Measurements from ENCODE around the gene KSR1. TPM values are rescaled to one million over a fixed set of nuclear protein-coding genes. Genes with fewer than 3 reads are reported as not detected.
"Not testable (repeated sequence)": the region's sequence is repeated elsewhere in the genome, so short reads cannot be mapped to it uniquely, and the experiment has no call there.

Gene KSR1
- total RNA-seq, 1 donor from 2014 or later = 40.3 TPM

DNA sequence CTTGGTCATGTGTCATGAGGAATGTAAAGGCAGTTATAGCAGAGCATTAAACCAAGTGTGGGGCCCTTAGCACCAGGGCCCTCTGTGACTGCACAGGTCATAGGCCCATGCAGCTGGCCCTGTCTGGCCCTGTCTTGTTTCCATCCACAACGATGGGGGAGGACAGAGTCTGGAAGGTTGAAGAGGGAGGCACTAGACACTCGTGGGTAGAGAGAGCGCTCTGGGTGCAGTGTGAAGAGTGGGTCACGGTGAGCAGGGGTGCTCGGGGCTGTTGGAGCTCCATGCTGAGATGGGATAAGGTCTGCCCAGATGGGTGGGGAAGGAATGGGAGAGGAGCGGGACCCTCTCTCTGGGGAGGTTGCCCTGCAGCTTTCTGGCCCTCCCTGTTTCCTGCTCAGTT lies 12.8 kb upstream of the KSR1 start:
- Histone ChIP-seq H3K9me3 (no peaks in the 10 kb centered on the region), H3K4me3 (no peak overlapping the region), H3K27me3 (no peaks in the 10 kb centered on the region), H3K36me3 (no peaks in the 10 kb centered on the region), H3K4me1 (no peaks in the 10 kb centered on the region), H3K27ac (no peak overlapping the region)
- intact Hi-C loops (cut with DNase I) = no loop called here
- DNase-seq (ENCODE audit: extremely low spot score in 2 of 2) = no peak
- TF ChIP-seq POLR2A (IDR thresholded peaks at IDR 0.05) = no peak

DNA sequence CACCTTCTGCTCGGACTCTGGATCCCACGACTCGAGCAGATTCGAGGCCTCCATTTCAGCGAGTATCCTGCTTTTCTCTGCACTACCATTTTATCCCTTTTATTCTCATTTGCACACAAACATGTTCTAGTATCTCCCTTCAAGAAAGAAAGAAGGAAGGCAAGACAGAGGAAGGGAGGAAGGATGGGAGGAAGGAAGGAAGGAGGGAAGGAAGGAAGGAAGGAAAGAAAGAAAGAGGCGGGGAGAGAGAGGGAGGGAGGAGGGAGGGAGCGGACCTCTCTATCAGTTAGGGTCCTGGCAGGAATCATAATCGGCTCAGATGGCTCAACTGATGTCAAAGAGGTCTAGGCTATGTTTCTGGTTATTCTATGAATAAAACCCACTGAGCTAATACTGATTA lies 10.3 kb upstream of the KSR1 start:
- TF ChIP-seq POLR2AphosphoS5 (IDR thresholded peaks at IDR 0.05; ENCODE audit: insufficient read depth in 1 of 2, low read depth in 1 of 2) (no peak), POLR2A (IDR thresholded peaks at IDR 0.05) (no peak), CTCF (IDR thresholded peaks at IDR 0.05) (no peak)

GRCh38 chr17:27446569-27447301 lies 9.5 kb upstream of the KSR1 start:
- Histone ChIP-seq H3K9me3 (no peaks in the 10 kb centered on the region), H3K27me3 (no peaks in the 10 kb centered on the region), H3K36me3 (no peaks in the 10 kb centered on the region), H3K4me3 (no peak overlapping the region), H3K4me1 (no peaks in the 10 kb centered on the region), H3K27ac (no peak overlapping the region)
- no peak for DNase-seq (ENCODE audit: extremely low spot score in 2 of 2)
- intact Hi-C loops (cut with DNase I) = no loop called here
- no peak for TF ChIP-seq POLR2AphosphoS5 (IDR thresholded peaks at IDR 0.05; ENCODE audit: insufficient read depth in 1 of 2, low read depth in 1 of 2)
- no peak for TF ChIP-seq POLR2A (IDR thresholded peaks at IDR 0.05)
- no peak for TF ChIP-seq CTCF (IDR thresholded peaks at IDR 0.05)

More for the DNA sequence above, 10.3 kb upstream of the KSR1 start:
- Histone ChIP-seq H3K4me3 (no peak overlapping the region), H3K27ac (no peak overlapping the region), H3K4me1 (no peaks in the 10 kb centered on the region), H3K36me3 (no peaks in the 10 kb centered on the region), H3K9me3 (no peaks in the 10 kb centered on the region), H3K27me3 (no peaks in the 10 kb centered on the region)
- no peak for DNase-seq (ENCODE audit: extremely low spot score in 2 of 2)
- intact Hi-C loops (cut with DNase I) = no loop called here

DNA sequence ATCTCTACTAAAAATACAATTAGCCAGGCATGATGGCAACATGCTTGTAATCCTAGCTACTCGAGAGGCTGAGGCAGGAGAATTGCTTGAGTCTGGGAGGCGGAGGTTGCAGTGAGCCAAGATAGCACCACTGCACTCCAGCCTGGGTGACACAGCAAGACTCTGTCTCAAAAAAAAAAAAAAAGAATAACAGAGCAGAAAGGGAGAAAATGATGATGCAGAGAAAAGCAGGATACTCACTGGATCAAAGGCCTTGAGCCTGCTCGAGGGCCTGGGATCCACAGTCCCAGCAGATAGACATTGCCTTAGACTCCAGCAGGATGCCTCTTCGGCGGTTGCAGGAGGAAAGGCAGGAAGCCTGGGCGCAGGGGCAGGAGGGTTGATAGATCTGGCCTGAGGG lies 7.7 kb upstream of the KSR1 start:
- DNase-seq (ENCODE audit: extremely low spot score in 2 of 2); H3K27ac ChIP-seq; intact Hi-C loops (cut with DNase I); H3K4me1 ChIP-seq; H3K4me3 ChIP-seq; H3K27me3 ChIP-seq; H3K9me3 ChIP-seq; H3K36me3 ChIP-seq: not testable (repeated sequence)

GRCh38 chr17:27449541-27449940 lies 6.7 kb upstream of the KSR1 start:
- H3K4me1 ChIP-seq = no peaks in the 10 kb centered on the region
- no peak for DNase-seq (ENCODE audit: extremely low spot score in 2 of 2)
- H3K27ac ChIP-seq = no peak overlapping the region
- TF ChIP-seq POLR2AphosphoS5 (IDR thresholded peaks at IDR 0.05; ENCODE audit: insufficient read depth in 1 of 2, low read depth in 1 of 2) (no peak), POLR2A (IDR thresholded peaks at IDR 0.05) (no peak), CTCF (IDR thresholded peaks at IDR 0.05) (no peak)
- H3K4me3 ChIP-seq = no peak overlapping the region
- intact Hi-C loops (cut with DNase I) = no loop called here
- H3K36me3 ChIP-seq = no peaks in the 10 kb centered on the region
- H3K27me3 ChIP-seq = no peaks in the 10 kb centered on the region
- H3K9me3 ChIP-seq = no peaks in the 10 kb centered on the region

GRCh38 chr17:27449988-27450387 lies 6.3 kb upstream of the KSR1 start:
- H3K36me3 ChIP-seq = no peaks in the 10 kb centered on the region
- H3K4me3 ChIP-seq = no peak overlapping the region
- no peak for DNase-seq (ENCODE audit: extremely low spot score in 2 of 2)
- no peak overlapping the region for H3K27ac ChIP-seq
- H3K9me3 ChIP-seq = no peaks in the 10 kb centered on the region
- intact Hi-C loops (cut with DNase I) = loop anchor here (10.0 kb wide), 2 partner anchors 95 to 115 kb away; no protein-coding TSS in a partner anchor
- H3K4me1 ChIP-seq = no peaks in the 10 kb centered on the region
- TF ChIP-seq CTCF (IDR thresholded peaks at IDR 0.05) (no peak), POLR2AphosphoS5 (IDR thresholded peaks at IDR 0.05; ENCODE audit: insufficient read depth in 1 of 2, low read depth in 1 of 2) (no peak), POLR2A (IDR thresholded peaks at IDR 0.05) (no peak)
- no peaks in the 10 kb centered on the region for H3K27me3 ChIP-seq

All from vagina (tissue), 2 donors.